GM11168 (cell line): ENCODE results near the gene CDH3.

ENCODE experiments used
- in situ Hi-C: fragments of 300-500 bp; cut with MboI; formaldehyde crosslinking; loops from one replicate; pipeline ENCODE4 v1.12.0; 2022; ENCODE audit warnings: low sequenced_read_pairs; ENCODE audit not compliant: unreplicated experiment

CDH3 gene

DNA sequence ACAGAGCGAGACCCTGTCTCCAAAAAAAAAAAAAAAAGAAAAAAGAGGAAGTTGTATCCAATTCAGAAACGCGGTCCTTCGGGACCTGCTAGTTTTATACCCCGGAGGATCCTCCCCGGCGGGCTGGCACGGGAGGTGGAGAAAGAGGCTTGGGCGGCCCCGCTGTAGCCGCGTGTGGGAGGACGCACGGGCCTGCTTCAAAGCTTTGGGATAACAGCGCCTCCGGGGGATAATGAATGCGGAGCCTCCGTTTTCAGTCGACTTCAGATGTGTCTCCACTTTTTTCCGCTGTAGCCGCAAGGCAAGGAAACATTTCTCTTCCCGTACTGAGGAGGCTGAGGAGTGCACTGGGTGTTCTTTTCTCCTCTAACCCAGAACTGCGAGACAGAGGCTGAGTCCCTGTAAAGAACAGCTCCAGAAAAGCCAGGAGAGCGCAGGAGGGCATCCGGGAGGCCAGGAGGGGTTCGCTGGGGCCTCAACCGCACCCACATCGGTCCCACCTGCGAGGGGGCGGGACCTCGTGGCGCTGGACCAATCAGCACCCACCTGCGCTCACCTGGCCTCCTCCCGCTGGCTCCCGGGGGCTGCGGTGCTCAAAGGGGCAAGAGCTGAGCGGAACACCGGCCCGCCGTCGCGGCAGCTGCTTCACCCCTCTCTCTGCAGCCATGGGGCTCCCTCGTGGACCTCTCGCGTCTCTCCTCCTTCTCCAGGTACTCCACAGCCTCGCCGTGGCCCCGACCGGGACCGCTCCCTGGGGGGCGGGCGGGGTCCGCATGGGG lies at the start of gene CDH3:
TSS of gene CDH3 (plus strand) at position 596 of the 779 bp plus-strand sequence. CDS start at position 666, 70 bp downstream.
- in situ Hi-C loops = no loop called here

DNA sequence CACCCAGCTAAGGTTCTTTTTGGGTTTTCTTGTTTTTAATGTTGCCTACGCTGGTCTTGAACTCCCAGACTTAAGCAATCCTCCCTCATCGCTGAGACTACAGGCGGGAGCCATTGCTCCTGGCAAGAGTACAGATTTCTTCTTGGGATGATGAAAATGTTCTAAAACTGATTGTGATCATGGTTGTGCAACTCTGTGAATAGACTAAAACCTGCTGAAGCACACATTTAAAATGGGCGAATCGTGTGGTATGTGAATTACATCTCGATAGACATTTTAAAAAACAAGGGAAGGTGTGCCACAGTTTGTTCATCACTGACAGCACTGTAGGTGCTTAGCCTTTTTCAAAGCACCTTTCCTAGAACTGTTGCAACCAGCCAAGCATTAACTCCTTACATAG lies 48.8 kb upstream of the CDH3 start:
- in situ Hi-C loops = no loop called here

DNA sequence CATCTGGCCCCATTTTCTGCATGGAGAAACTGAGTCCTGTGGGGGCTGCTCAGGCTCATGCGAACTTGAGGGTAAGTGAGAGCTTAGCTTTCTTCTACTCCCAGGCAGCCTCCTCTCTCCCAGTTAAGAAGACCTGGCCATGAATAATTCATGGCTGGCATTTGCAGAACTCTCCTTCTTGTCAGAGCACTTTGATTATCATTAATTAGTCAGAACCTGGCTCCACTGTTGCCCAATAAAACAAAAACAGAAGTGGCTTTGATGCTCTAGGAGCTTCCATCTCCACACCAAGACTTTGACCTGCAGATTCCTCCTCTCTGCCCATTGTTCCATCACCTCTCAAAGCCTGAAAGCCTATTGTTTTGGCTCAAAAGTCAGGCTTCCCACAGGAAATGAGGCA lies 45.5 kb upstream of the CDH3 start:
- in situ Hi-C loops = no loop called here

DNA sequence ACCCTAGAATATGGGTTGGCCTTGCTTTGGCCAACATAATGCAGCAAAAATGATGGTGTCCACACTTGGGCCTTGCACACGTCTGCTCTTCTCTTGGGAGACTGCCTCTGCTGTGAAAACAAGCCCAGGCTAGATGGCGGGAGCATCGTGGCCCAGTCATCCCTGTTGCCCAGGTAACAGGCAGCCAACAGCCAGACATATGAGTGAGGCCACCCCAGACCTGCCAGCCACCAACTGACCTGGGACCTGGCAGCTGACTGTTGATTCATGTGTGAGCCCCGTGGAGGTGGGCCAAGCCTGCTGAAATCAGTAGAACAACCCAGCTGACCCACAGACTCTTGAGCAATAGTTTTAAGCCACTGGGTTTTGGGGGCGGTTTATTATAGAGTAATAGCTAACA lies 39.4 kb upstream of the CDH3 start:
- in situ Hi-C loops = no loop called here

DNA sequence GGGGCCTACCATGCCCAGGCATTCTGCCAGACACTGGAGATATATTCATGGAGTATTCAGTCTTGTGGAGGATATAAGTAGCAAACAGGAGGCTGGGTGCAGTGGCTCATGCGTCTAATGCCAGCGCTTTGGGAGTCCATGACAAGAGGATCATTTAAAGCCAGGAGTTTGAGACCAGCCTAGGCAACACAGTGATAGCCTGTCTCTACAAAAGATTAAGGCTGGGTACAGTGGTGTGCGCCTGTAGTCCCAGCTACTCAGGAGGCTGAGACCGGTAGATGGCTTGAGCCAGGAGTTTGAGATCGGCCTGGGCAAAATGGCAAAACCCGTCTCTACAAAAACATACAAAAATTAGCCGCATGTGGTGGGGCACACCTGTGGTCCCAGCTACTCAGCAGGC lies 37.7 kb upstream of the CDH3 start:
- in situ Hi-C loops = no loop called here

DNA sequence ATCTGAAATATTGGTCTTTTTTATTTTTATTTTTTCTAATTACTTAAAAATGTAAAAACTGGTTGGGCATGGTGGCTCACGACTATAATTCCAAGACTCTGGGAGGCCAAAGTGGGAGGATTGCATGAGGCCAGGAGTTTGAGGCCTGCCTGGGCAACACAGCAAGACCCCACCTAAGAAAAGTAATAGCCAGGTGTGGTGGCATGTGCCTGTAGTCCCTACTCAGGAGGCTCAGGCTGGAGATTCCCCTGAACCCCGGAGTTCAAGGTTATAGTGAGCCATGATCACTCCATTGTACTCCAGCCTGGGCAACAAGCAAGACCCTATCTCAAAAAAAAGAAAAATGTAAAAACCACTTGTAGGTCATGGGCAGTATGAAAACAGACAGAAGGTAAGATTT lies 36.8 kb upstream of the CDH3 start:
- in situ Hi-C loops = no loop called here

DNA sequence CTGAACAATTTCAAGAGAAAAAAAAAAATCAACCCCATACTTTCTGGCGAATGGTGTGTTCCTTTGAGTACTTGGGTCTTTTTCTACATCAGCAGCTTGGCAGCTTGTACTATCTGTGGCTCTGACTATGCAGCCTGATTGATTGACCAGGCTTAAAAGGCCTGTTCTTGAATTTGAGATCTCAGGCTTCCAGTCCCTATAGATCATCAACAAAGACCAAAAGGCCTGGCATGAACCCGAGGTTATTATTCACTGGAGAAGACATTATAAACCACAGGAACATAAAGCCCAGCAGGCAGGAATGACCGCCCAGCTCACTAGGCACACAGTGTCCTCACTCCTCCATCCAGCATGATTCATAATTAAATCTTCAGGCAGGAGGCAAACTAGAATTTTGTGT lies 32.1 kb upstream of the CDH3 start:
- in situ Hi-C loops = no loop called here

DNA sequence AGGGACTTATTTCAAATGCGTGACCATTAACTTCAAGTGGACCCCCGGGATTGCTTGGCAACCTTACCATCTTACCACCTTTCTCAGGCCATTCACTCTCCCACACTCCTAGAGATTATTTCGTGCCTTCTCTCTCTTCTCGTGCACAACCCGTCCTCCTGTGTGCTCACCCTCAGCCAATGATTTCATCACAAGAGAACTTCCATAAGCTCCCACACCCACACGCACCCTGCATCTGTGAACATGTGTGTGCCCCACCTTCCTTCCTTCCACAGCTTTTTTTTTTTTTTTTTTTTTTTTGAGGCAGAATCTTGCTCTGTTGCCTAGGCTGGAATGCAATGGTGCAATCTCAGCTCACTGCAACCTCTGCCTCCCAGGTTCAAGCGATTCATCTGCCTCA lies 27.4 kb upstream of the CDH3 start:
- in situ Hi-C loops = no loop called here

DNA sequence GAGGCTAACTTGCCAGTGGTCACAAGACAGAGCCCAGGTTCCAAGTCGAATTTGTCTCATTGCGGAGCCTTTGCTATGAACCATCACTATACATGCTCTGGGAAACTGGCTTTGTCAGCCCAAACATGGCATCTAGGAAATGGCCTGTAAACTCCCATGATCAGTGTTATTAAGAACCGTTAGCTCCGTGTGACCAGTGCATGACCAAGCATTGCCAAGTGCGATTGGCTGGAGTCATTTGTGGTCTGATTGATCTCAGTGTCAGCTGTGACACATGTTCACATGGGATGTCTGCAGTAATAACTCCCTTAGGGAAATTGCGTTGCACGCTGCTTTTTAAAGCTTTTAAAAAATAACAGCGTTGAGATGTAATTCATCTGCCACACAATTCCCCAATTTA lies 18.6 kb upstream of the CDH3 start:
- in situ Hi-C loops = no loop called here

DNA sequence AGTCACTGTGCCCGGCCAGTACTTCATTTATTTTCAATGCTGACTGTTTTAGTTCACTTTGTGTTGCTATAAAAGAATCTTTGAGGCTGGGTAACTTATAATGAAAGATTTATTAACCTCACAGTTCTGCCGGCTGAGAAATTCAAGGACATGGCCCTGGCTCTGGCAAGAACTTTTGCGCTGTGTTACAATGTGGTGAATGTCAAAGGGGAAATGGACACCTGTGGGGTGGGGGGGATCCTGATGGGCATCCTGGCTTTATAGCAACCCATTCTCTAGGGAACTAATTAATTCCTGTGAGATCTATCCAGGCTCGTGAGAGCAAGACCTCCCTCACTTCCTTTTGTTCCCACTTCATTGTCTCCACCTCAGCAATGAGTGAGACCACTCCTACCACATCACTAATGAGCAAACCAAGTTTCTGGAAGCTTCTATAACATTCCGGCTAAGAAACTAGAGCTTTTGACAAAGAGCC lies 17.1 kb upstream of the CDH3 start:
- in situ Hi-C loops = no loop called here

DNA sequence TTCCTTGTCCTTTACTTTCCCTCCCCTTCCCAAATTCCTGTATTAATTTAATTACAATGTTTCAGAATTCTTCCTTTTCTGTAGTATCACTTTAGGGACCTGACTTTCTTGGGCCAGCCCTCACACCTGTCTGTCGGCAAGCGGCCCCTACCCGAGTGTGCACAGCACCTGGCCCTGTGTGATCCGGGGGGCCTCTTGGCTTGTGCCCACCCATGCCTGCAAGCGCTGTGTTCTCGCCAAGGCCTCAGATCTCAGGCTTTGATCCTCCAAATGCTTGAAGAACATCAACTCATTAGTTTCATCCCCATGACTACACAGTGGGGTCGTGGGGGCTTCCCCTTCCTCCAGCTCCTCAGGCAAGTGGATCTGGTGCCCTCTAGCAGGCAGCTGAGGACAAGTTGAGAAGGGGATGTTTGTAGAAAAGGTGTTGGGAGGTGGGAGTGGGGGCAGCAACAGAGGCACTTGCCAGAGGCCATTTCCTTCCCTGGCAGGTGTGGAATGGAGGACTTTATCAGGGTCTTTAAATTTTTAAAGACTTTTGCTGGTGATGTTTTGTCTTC lies 15.7 kb upstream of the CDH3 start:
- in situ Hi-C loops = no loop called here

DNA sequence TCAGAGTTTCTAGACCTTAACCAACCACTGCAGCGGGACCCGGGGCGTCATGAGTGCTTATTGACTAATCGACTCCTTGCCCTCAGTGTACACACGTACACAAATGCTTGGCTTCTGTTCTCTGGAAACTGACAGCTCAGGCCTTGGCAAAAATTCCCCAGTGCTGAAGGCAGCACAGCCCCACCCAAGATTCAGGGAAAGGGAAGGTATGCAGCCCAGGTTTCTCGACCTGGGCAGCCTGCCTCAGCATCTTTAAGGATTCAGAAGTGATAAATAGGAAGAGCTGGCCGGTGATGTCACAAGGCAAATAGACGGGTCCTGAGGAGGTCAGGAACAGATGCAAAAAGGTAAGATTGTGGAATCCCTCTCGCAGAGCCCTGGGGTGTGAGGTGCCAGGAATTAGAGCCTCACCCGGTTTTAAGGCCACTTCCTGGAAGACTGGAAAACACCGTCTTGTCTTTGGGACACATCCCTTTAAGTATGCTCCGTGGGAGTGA lies 9.0 kb upstream of the CDH3 start:
- in situ Hi-C loops = no loop called here

DNA sequence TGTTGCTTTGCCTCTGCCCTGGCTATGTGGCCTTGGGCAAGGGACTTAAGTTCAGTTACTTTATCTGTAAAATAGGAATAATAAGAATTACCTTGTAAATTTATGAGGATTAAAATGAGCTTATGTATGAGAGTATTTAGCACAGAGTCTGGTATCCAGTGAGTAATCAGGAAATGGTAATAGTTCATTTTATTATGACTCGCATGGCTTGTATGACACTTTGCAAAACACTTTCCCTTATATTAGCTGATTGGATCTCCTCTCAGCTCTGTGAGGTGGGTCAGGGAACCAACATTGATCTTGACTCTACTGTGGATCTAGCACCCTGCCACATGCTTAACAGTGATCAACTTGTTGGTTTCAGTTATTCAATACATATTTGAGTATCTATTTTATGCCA lies 8.3 kb upstream of the CDH3 start:
- in situ Hi-C loops = no loop called here

DNA sequence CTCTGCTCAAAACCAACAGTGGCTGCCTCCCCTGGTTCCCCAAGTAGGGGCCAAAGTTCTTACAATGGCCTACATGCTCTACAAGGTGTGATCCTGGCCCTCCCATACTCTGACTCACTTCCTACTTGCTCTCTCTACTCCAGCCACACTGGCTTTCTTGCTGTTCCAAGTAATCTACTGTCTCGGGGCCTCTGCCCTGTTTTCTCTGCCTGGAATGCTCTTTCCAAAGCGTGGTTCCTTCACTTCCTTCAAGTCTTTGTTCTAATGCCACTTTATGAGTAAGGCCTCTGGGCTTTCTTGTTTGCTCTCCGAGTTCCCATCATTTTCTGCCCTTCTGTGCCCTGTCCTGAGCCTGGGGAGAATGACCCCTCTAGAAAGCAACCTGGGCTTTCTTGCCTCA lies 4.1 kb upstream of the CDH3 start:
- in situ Hi-C loops = no loop called here

DNA sequence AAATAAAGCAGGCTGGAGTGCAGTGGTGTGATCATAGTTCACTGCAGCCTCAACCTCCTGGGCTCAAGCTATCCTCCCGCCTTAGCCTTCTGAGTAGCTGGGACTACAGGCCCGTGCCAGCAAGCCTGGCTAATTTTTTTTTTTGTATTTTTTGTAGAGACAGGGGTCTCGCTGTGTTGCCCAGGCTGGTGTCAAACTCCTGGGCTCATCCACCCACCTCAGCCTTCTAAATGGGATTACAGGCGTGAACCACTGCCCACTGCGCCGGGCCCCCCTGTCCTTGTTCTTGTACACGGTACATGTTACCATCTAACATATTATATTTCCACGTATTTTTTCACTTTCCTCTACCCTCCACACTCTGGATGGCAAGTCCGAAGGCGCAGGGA lies 3.1 kb upstream of the CDH3 start:
- in situ Hi-C loops = no loop called here

DNA sequence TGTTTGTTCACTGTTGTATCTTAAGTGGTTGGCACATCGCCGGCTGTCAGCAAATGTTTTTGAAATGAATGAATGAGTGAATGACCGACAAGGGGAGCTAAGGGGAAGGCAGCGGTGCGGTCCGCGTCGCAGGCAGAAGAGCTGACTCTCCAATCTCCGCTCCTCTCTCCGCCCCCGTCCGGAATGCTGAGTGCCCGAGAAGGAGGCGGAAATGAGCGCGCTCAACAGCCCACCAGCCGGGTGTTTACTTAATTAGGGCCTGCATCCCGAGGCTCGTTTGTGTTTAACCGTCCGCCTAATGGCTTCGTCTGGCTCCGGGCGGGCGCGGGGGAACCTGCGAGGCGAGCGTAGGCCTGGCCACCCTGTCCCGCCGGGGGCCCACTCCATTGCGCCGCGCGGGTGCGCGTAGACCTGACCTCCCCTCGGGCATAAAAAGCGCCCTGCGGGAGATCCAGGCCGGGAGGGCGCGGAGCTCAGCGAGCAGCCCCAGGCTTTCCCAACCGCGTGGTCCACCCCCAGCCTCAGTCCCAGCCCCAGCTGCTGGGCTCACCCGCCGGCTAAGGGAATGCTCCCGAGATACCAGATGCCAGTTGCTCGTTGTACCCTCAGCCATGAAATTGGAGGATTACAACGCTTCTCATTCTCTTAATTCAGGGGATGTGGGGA lies 2.5 kb upstream of the CDH3 start:
- in situ Hi-C loops = no loop called here

DNA sequence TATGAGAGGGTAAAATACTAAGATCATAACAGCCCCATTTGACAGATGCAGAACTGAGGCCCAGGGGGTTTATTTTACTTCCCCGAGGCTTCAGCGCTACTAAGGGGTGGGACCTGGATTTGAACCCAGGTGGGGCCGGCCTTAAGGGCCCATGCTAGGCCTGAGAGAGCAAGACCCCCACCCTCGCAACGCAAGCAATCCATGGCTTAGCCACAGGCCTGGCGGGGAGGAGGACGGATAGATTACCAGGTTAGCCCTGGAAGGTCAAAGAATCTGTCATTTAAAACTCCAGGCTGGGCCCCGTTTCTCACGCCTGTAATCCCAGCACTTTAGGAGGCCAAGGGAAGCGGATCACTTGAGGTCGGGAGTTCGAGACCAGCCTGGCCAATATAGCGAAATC lies 1.9 kb upstream of the CDH3 start:
- in situ Hi-C loops = no loop called here

DNA sequence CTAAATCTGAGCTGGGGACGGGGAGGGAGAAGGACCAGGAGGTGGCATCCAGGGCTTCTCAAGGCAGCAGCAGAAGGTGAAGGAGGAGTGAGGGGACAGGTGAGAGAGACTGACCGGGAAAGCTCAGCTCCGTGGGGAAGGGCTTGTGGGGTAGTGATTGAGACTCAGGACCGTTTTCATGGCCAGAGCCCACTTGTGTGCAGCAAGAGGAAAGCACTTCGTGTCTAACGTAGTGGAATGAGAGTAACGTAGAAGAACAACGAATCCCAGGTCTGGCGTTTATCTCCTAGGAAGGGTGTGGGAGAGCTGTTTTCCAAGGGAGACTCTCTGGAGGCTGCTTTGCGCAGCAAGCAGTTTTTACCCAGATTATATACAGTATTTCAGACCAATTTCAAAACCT lies 1.3 kb upstream of the CDH3 start:
- in situ Hi-C loops = no loop called here

DNA sequence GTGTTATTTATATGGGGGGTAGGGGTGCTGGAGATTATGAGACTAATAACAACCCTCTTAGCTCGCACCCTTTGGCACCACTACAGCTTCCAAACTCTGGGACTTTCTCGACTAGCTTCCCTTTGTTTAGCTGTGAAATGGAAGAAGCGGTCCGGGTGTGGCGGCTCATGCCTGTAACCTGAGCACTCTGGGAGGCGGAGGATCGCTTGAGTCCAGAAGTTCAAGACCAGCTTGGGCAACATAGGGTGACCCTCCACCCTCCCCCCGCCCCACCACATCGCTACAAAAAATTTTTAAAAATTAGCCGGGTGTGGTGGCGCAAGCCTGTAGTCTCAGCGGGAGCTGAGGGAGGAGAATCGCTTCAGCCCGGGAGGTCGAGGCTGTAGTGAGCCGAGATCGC lies 814 bp upstream of the CDH3 start:
- in situ Hi-C loops = no loop called here

DNA sequence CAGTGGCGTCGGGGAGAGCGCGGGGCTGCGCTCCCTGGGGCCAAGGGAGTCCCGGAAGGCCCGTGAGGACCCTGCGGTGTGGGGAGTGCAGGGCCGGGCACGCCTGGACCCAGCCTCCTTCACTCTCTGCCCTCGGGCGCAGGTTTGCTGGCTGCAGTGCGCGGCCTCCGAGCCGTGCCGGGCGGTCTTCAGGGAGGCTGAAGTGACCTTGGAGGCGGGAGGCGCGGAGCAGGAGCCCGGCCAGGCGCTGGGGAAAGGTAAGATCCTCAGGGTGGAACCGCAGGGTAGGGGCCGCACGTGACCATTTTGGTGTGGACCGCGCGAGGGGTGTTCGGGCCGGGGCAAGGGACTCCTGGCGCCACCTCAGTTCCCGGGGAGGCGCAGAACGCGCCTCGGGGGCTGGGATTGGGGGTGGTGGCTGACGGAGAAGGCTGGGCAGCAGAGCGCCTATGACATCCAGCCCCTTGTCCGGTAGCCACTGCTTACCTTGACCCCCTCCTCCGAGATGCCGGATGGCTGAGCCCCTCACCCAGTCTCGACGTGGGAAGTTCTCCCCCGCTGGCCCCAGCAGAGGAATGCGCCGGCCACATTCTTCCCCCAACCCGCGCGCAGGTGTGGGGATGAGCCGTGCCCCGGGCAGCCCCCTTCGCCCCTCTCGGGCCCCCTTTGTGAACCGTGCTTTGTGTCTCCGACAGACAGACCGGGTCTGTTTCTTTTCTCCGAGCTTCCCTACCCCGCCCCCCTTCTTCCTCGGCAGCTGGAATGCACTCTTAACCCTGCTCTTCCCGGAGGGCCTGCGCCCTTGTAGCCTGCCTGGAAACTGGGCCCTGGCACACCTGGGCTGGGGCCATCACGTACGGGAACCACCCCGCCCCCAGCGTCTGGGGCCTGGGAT lies 631 bp downstream of the CDH3 start:
- in situ Hi-C loops = no loop called here
